ENCODE measurements around the gene SNRPD2.

DNA sequence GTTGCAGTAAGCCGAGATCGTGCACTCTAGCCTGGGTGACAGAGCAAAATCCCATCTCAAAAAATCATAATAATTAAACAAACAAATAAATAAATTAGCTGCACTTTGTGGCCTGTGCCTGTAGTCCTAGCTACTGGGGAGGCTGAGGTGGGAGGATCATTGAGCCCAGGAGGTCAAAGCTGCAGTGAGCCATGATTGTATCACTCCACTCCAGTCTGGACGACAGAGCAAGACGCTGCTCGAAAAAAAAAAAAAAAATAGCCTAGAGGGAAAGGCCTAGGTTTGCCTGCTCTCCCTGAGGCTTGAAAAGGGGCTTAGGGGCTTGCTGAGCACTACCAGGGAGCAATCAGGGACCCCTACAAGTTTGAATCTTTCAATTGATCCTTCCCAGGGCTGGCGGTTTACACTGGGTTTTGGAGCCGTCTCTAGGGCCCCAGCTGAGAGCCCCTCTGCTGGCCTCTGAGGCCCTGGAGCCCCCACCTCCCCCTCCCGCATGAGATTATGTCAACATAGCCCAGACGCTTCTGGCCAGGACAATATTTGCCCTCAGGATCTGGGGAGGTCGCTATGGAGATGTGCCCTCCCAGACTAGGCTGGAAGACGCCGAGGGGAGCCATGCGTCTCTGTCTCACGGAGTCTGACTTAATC lies 34.1 kb downstream of the SNRPD2 start:
- TF ChIP-seq, protein P1, sequence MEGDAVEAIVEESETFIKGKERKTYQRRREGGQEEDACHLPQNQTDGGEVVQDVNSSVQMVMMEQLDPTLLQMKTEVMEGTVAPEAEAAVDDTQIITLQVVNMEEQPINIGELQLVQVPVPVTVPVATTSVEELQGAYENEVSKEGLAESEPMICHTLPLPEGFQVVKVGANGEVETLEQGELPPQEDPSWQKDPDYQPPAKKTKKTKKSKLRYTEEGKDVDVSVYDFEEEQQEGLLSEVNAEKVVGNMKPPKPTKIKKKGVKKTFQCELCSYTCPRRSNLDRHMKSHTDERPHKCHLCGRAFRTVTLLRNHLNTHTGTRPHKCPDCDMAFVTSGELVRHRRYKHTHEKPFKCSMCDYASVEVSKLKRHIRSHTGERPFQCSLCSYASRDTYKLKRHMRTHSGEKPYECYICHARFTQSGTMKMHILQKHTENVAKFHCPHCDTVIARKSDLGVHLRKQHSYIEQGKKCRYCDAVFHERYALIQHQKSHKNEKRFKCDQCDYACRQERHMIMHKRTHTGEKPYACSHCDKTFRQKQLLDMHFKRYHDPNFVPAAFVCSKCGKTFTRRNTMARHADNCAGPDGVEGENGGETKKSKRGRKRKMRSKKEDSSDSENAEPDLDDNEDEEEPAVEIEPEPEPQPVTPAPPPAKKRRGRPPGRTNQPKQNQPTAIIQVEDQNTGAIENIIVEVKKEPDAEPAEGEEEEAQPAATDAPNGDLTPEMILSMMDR (IDR thresholded peaks at IDR 0.05), result no peak
- TF ChIP-seq POLR2A (IDR thresholded peaks at IDR 0.05), result no peak
